Measurements from ENCODE around the gene ART4.
A peak's percentile ranks its signal among the peaks of the same experiment; 100 is the strongest.

ART4 gene, protein sequence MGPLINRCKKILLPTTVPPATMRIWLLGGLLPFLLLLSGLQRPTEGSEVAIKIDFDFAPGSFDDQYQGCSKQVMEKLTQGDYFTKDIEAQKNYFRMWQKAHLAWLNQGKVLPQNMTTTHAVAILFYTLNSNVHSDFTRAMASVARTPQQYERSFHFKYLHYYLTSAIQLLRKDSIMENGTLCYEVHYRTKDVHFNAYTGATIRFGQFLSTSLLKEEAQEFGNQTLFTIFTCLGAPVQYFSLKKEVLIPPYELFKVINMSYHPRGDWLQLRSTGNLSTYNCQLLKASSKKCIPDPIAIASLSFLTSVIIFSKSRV

GRCh38 chr12:14843425-14843887, at the start of gene ART4:
ART4 (minus strand) TSS chr12:14843526; CDS start chr12:14843113, 413 bp downstream.
- no peak for DNase-seq (ENCODE audit: low read depth)

GRCh38 chr12:14892726-14893505, 49.6 kb upstream of the ART4 start:
- peak; percentile 47 for DNase-seq (ENCODE audit: low read depth)

- no peak for DNase-seq (ENCODE audit: low read depth)
Measured at GRCh38 chr12:14890701-14891100, 47.4 kb upstream of the ART4 start.

DNA sequence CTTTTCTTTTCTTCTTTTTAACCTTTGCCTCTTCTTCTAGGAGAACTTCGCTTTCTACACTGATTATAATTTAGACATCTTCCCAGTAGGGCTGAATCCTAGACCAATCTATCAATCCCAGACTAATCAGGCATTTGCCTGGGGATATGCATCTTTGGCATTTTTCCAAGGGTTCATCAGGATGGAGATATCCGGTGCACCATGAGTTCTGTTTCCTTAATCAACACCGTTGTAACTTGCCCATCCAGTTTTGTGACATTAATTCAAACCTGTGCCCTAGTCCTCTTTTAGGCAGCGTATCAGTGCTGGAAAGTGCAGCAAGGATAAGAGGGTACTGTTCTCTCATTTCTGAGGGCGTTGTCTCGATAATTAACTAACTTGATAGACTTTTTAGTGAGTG, 42.9 kb upstream of the ART4 start:
- no peak for DNase-seq (ENCODE audit: low read depth)

DNA sequence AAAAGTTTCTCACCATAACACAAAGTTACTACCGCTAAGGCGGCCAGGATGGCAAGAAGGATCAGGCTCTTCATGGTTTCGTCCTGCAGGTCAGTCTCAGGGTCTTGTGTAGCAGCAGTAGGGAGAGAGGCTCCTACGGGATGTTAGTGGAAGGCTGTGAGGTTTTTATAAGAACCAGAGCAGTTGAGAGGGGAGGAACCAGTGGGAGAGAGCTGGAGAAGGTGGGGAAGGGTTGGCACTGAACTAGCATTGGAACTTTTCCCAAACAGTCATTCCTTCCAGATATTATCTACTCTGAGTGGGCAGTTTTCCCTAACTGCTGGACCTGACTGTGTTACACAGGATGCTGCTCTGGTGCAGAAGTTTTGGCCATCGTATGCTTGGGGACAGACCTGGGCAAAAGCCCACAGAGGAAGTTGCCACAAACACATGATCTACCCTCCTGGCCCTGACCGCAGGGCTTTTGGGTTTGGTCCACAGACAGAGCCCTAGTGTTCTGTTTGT, 42.4 kb upstream of the ART4 start, which contains the start of gene MGP:
Gene MGP, minus strand, starts transcription at position 137 of the 504 bp plus-strand sequence. Its CDS starts 63 bp downstream, at position 74.
- peak; percentile 76 for DNase-seq (ENCODE audit: low read depth)

- peak; percentile 77 for DNase-seq (ENCODE audit: low read depth)
Measured at GRCh38 chr12:14884458-14884878, 41.1 kb upstream of the ART4 start.

GRCh38 chr12:14883686-14884085, 40.4 kb upstream of the ART4 start:
- no peak for DNase-seq (ENCODE audit: low read depth)

- DNase-seq (ENCODE audit: low read depth): no peak
Measured at GRCh38 chr12:14880890-14881453, 37.6 kb upstream of the ART4 start.

GRCh38 chr12:14879222-14879933, 36.1 kb upstream of the ART4 start:
- DNase-seq (ENCODE audit: low read depth): no peak

DNA sequence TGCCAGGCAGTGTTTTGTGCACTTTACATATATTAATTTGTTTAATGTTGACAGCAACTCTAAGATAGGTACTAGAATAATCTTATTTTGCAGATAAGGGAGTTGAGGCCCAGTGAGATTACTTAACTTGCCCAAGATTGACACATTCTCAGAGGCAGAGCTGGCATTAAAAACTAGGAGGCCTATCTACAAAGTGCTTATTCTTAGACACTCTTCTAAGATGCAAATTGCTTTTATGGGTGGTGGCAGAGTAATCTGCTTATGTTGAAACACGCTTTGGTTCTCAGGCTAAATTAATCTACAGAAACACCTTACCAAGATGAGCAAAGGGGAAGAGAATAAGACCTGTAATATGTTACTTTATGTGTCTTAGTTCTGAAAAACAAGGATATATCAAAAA, 35.2 kb upstream of the ART4 start:
- DNase-seq (ENCODE audit: low read depth): no peak

- DNase-seq (ENCODE audit: low read depth): no peak
Measured at GRCh38 chr12:14876833-14877232, 33.5 kb upstream of the ART4 start.

DNA sequence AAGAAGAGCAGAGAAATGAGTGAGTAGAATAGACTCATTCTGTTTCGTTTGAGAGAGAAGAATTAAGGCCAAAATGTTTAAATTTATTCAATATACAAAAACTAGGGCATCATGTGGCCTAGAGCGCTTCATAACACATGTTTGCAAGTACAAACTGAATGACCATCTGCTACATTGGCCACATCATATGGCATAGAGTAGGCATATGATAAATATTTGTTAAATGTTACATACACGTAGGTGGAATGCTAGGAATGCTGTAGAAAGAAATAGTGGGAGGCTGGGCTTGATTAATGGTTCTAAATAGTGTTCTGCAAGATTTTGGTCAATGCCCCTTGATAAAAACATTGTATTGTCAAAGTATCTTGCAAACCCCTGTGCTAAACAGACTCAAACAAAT, 31.6 kb upstream of the ART4 start:
- DNase-seq (ENCODE audit: low read depth): no peak

DNA sequence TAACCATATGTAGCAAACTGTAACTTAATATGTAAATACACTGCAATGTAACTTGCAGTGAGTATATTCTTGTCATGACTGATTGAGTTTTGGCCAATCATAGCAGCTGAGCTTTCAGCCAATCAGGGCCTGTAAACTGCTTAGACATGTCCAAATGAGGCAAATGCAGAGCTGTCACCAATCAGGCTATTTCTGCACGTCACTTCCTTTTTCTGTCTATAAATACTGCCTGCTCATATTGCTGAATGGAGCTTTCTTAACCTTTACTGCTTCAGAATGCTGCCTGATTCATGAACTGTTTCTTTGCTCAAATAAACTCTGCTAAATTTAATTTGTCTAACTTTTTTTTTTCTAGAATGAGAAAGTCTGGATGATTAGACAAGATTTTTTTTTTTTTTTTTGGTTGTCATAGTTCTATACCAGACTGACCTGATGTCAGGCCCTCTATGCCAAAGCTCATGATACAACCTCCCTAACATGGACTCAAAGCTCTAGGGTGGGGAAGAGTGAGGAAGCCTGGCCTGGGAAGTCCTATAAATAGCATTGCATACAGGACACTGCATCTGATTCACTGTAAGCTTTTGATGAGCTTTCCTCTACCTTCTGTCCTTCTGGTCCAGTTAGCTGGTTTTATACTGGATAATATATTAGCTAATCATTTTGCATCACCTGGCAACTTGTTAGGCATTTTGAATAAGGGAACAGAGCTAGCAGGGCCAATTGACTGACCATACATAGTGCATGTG, 30.3 kb upstream of the ART4 start:
- no peak for DNase-seq (ENCODE audit: low read depth)

- no peak for DNase-seq (ENCODE audit: low read depth)
Measured at GRCh38 chr12:14871886-14872285, 28.6 kb upstream of the ART4 start.

- DNase-seq (ENCODE audit: low read depth): no peak
Measured at GRCh38 chr12:14871247-14871646, 27.9 kb upstream of the ART4 start.

- DNase-seq (ENCODE audit: low read depth): no peak
Measured at GRCh38 chr12:14868916-14869506, 25.7 kb upstream of the ART4 start.

GRCh38 chr12:14860490-14860889, 17.2 kb upstream of the ART4 start:
- no peak for DNase-seq (ENCODE audit: low read depth)

- DNase-seq (ENCODE audit: low read depth): no peak
Measured at GRCh38 chr12:14858513-14858912, 15.2 kb upstream of the ART4 start.

GRCh38 chr12:14854586-14855183, 11.4 kb upstream of the ART4 start:
- no peak for DNase-seq (ENCODE audit: low read depth)

DNA sequence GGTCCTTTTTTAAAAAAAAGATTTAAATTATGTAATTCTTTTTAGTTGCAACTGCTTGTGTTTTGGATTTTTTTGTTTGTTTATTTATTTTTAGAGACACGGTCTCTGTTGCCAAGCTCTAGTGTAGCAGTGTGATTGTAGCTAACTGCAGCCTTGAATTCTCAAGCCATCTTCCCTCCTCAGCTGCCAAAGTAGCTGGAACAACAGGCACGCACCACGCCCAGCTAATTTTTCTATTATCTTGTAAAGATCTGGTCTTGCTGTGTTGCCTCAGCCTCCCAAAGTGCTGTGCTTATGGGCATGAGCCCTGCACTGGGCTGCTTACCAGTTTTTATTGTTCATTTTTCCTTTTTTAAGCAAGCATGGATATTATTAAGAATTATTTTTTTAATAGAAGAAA, 10.6 kb upstream of the ART4 start:
- no peak for DNase-seq (ENCODE audit: low read depth)
